NOMO-1 (cell line): ENCODE measurements around the gene CCDC63.

Experiments used
- DNase-seq, 2 experiments: peaks; one replicate each; lab custom pipeline; 2025; ENCODE audit not compliant: unreplicated experiment in 2 of 2; lab: John Stamatoyannopoulos, UW

The CCDC63 gene

GRCh38 chr12:110920324-110920910 is 73.6 kb downstream of the CCDC63 start, which contains the start of gene MYL2:
TSS of gene MYL2 (minus strand) at chr12:110920579. CDS start at chr12:110920529, 50 bp downstream.
- no peak for DNase-seq

GRCh38 chr12:110921262-110921661 is 74.5 kb downstream of the CCDC63 start:
- DNase-seq, result no peak

- DNase-seq, result no peak
Measured at GRCh38 chr12:110922652-110923051, 75.9 kb downstream of the CCDC63 start.

GRCh38 chr12:110923192-110923591 is 76.4 kb downstream of the CCDC63 start:
- DNase-seq, result no peak

- no peak for DNase-seq
Measured at GRCh38 chr12:110923692-110924334, 77.0 kb downstream of the CCDC63 start.

GRCh38 chr12:110927546-110927945 is 80.8 kb downstream of the CCDC63 start:
- DNase-seq, result no peak

GRCh38 chr12:110928700-110929099 is 81.9 kb downstream of the CCDC63 start:
- DNase-seq, result no peak

- no peak for DNase-seq
Measured at GRCh38 chr12:110929818-110930217, 83.0 kb downstream of the CCDC63 start.

- DNase-seq, result no peak
Measured at GRCh38 chr12:110930348-110931314, 83.8 kb downstream of the CCDC63 start.

GRCh38 chr12:110931315-110931728 is 84.5 kb downstream of the CCDC63 start:
- no peak for DNase-seq

- DNase-seq, result no peak
Measured at GRCh38 chr12:110932046-110932445, 85.3 kb downstream of the CCDC63 start.

GRCh38 chr12:110933326-110933974 is 86.7 kb downstream of the CCDC63 start:
- no peak for DNase-seq

GRCh38 chr12:110934093-110934852 is 87.5 kb downstream of the CCDC63 start:
- no peak for DNase-seq

- DNase-seq, result no peak
Measured at GRCh38 chr12:110935588-110935987, 88.8 kb downstream of the CCDC63 start.

GRCh38 chr12:110936367-110937103 is 89.7 kb downstream of the CCDC63 start:
- DNase-seq, result no peak

- DNase-seq, result peak; percentile 28 to 50
Measured at GRCh38 chr12:110937104-110937641, 90.4 kb downstream of the CCDC63 start.

- DNase-seq, result no peak
Measured at GRCh38 chr12:110940296-110940695, 93.5 kb downstream of the CCDC63 start.

- no peak for DNase-seq
Measured at GRCh38 chr12:110940933-110941332, 94.1 kb downstream of the CCDC63 start.

GRCh38 chr12:110941391-110941790 is 94.6 kb downstream of the CCDC63 start:
- DNase-seq, result no peak
